ENCODE measurements around the gene SERPINE3. TPM values are rescaled to one million over a fixed set of nuclear protein-coding genes. Genes with fewer than 3 reads are reported as not detected.

Gene SERPINE3
- total RNA-seq, 1 donor from 2014 or later = 0.12 TPM

GRCh38 chr13:51360489-51360888, 21.0 kb downstream of the SERPINE3 start:
- Mint-ChIP-seq H3K36me3 (peaks cover 18% of the 10 kb centered on the region), H3K4me3 (no peak overlapping the region), H3K27me3 (no peaks in the 10 kb centered on the region), H3K9me3 (no peaks in the 10 kb centered on the region), H3K4me1 (ENCODE audit: unreplicated experiment) (peaks cover 3% of the 10 kb centered on the region), H3K27ac (no peak overlapping the region)
- no peak for DNase-seq (ENCODE audit: extremely low spot score, unreplicated experiment)
- no peak for TF ChIP-seq CTCF (conservative IDR thresholded peaks at IDR 0.05)

- no peak for DNase-seq (ENCODE audit: extremely low spot score, unreplicated experiment)
- Mint-ChIP-seq H3K27me3 (no peaks in the 10 kb centered on the region), H3K4me3 (no peak overlapping the region), H3K4me1 (ENCODE audit: unreplicated experiment) (peaks cover 3% of the 10 kb centered on the region), H3K27ac (no peak overlapping the region), H3K9me3 (no peaks in the 10 kb centered on the region), H3K36me3 (peaks cover 18% of the 10 kb centered on the region)
- no peak for TF ChIP-seq CTCF (conservative IDR thresholded peaks at IDR 0.05)
Observed at GRCh38 chr13:51361106-51361505, 21.6 kb downstream of the SERPINE3 start.

- no peak overlapping the region for H3K4me3 Mint-ChIP-seq
- no peak for TF ChIP-seq CTCF (conservative IDR thresholded peaks at IDR 0.05)
- H3K27ac Mint-ChIP-seq = no peak overlapping the region
- H3K27me3 Mint-ChIP-seq = no peaks in the 10 kb centered on the region
- peaks cover 3% of the 10 kb centered on the region for H3K4me1 Mint-ChIP-seq (ENCODE audit: unreplicated experiment)
- H3K36me3 Mint-ChIP-seq = peaks cover 26% of the 10 kb centered on the region
- no peak for DNase-seq (ENCODE audit: extremely low spot score, unreplicated experiment)
- no peaks in the 10 kb centered on the region for H3K9me3 Mint-ChIP-seq
Observed at GRCh38 chr13:51363625-51364024, 24.1 kb downstream of the SERPINE3 start.

- Mint-ChIP-seq H3K36me3 (peaks cover 31% of the 10 kb centered on the region), H3K4me1 (ENCODE audit: unreplicated experiment) (peaks cover 3% of the 10 kb centered on the region), H3K27ac (no peak overlapping the region), H3K9me3 (no peaks in the 10 kb centered on the region), H3K4me3 (no peak overlapping the region), H3K27me3 (no peaks in the 10 kb centered on the region)
- DNase-seq (ENCODE audit: extremely low spot score, unreplicated experiment) = no peak
- TF ChIP-seq CTCF (conservative IDR thresholded peaks at IDR 0.05) = no peak
Observed at GRCh38 chr13:51364404-51365008, 25.0 kb downstream of the SERPINE3 start.

- TF ChIP-seq CTCF (conservative IDR thresholded peaks at IDR 0.05) = no peak
- Mint-ChIP-seq H3K4me3 (no peak overlapping the region), H3K36me3 (peaks cover 22% of the 10 kb centered on the region), H3K9me3 (no peaks in the 10 kb centered on the region), H3K27ac (no peak overlapping the region), H3K27me3 (no peaks in the 10 kb centered on the region), H3K4me1 (ENCODE audit: unreplicated experiment) (no peaks in the 10 kb centered on the region)
- no peak for DNase-seq (ENCODE audit: extremely low spot score, unreplicated experiment)
Observed at GRCh38 chr13:51370116-51370515, 30.6 kb downstream of the SERPINE3 start.

- Mint-ChIP-seq H3K4me1 (ENCODE audit: unreplicated experiment) (no peaks in the 10 kb centered on the region), H3K27ac (no peak overlapping the region), H3K4me3 (no peak overlapping the region), H3K9me3 (no peaks in the 10 kb centered on the region), H3K36me3 (peaks cover 26% of the 10 kb centered on the region), H3K27me3 (no peaks in the 10 kb centered on the region)
- no peak for TF ChIP-seq CTCF (conservative IDR thresholded peaks at IDR 0.05)
- DNase-seq (ENCODE audit: extremely low spot score, unreplicated experiment) = no peak
Observed at GRCh38 chr13:51370811-51371210, 31.3 kb downstream of the SERPINE3 start.

Data from type B pancreatic cell (in vitro differentiated cells).